ENCODE data around the gene OSBPL2. TPM values are rescaled to one million over a fixed set of nuclear protein-coding genes. Genes with fewer than 3 reads are reported as not detected.

OSBPL2 gene
- total RNA-seq, 1 donor from 2014 or later = 45.0 TPM

DNA sequence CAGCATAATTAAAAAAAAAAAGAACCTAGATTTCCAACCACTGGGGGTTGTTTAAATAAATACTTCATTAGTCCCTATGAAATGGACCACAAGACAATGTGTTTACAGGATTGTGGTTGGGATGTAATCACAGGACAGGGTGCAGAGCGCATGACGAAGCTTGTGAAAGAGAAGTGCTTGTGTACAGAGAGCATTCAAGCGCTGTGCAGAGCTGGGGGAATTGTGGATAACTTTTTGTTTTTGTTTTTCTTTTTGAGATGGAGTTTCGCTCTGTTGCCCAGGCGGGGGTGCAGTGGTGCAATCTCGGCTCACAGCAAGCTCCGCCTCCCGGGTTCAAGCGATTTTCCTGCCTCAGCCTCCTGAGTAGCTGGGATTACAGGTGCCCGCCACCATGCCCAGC is 106.5 kb downstream of the OSBPL2 start:
- no peak for DNase-seq

Other genes starting within 250 kb of the OSBPL2 start
- 18.5 TPM for gene TAF4, start 172.6 kb upstream of the OSBPL2 start, total RNA-seq
- 82.9 TPM for gene LSM14B, start 116.0 kb upstream of the OSBPL2 start, total RNA-seq
- 248 TPM for gene PSMA7, start 95.1 kb upstream of the OSBPL2 start, total RNA-seq
- gene SS18L1, start 94.8 kb upstream of the OSBPL2 start, total RNA-seq = 18.9 TPM
- gene MTG2, start 55.5 kb upstream of the OSBPL2 start, total RNA-seq = 24.2 TPM
- gene HRH3, start 18.2 kb upstream of the OSBPL2 start, total RNA-seq = 0.62 TPM
- 57.2 TPM for gene ADRM1, start 64.5 kb downstream of the OSBPL2 start, total RNA-seq
- 96.6 TPM for gene LAMA5, start 128.8 kb downstream of the OSBPL2 start, total RNA-seq
- gene RPS21, start 148.6 kb downstream of the OSBPL2 start, total RNA-seq = 611 TPM
- 2.1 TPM for gene CABLES2, start 168.8 kb downstream of the OSBPL2 start, total RNA-seq
- 1.0 TPM for gene RBBP8NL, start 189.0 kb downstream of the OSBPL2 start, total RNA-seq
- gene GATA5, start 237.5 kb downstream of the OSBPL2 start, total RNA-seq = not detected